Endothelial cell (in vitro differentiated cells): ENCODE measurements around the gene HSD3B7. TPM values are rescaled to one million over a fixed set of nuclear protein-coding genes. Genes with fewer than 3 reads are reported as not detected.

Source experiments
- DNase-seq: peaks from one replicate; pipeline ENCODE4 v3.0.0; 2021; ENCODE audit warnings: low spot score
- H3K27ac Mint-ChIP-seq: one replicate; pipeline ENCODE4 v1.8.0; 2021; ENCODE audit warnings: mixed read lengths, inconsistent platforms; ENCODE audit not compliant: unreplicated experiment
- H3K27me3 Mint-ChIP-seq: one replicate; pipeline ENCODE4 v1.8.0; 2021; ENCODE audit warnings: mild to moderate bottlenecking, moderate library complexity, mixed read lengths, inconsistent platforms; ENCODE audit not compliant: unreplicated experiment
- H3K36me3 Mint-ChIP-seq: one replicate; pipeline ENCODE4 v1.8.0; 2021; ENCODE audit warnings: mild to moderate bottlenecking, low read depth, mixed read lengths, inconsistent platforms; ENCODE audit not compliant: unreplicated experiment
- H3K4me1 Mint-ChIP-seq: one replicate; pipeline ENCODE4 v1.8.0; 2021; ENCODE audit warnings: mild to moderate bottlenecking, mixed read lengths, inconsistent platforms; ENCODE audit not compliant: unreplicated experiment
- H3K4me3 Mint-ChIP-seq: one replicate; pipeline ENCODE4 v1.8.0; 2021; ENCODE audit warnings: mild to moderate bottlenecking, mixed read lengths, inconsistent platforms; ENCODE audit not compliant: unreplicated experiment
- H3K9me3 Mint-ChIP-seq: one replicate; pipeline ENCODE4 v1.8.0; 2021; ENCODE audit warnings: mixed read lengths, inconsistent platforms; ENCODE audit not compliant: unreplicated experiment
- CTCF ChIP-seq: fragments of 200-600 bp; sonication (generic); IDR thresholded peaks from one replicate; pipeline ENCODE4 v1.5.0; 2021; ENCODE audit warnings: antibody characterized with exemption; ENCODE audit not compliant: unreplicated experiment
- total RNA-seq: library from RNA; stranded (reverse); fragmentation: NEBNext Ultra II Directional; extraction: Animal tissue kit (Norgen Biotek cat#: 25700); gene quantifications from one replicate; pipeline ENCODE4 v1.2.1, GENCODE V29; 2021; ENCODE audit not compliant: unreplicated experiment

The HSD3B7 gene
- total RNA-seq, 1 donor from 2014 or later, result 5.3 TPM

- TF ChIP-seq CTCF, result no peak
- Mint-ChIP-seq H3K4me3 (no peak overlapping the region), H3K27ac (no peak overlapping the region), H3K27me3 (peaks cover 6% of the 10 kb centered on the region), H3K36me3 (peaks cover 3% of the 10 kb centered on the region), H3K9me3 (no peaks in the 10 kb centered on the region), H3K4me1 (peaks cover 3% of the 10 kb centered on the region)
- DNase-seq, result no peak
Observed at GRCh38 chr16:30997725-30998711, 13.0 kb downstream of the HSD3B7 start.

GRCh38 chr16:30998852-30999761 is 14.1 kb downstream of the HSD3B7 start:
- H3K4me3 Mint-ChIP-seq, result no peak overlapping the region
- no peak overlapping the region for H3K27ac Mint-ChIP-seq
- H3K9me3 Mint-ChIP-seq, result no peaks in the 10 kb centered on the region
- H3K27me3 Mint-ChIP-seq, result peaks cover 6% of the 10 kb centered on the region
- no peak for DNase-seq
- no peak for TF ChIP-seq CTCF
- peaks cover 3% of the 10 kb centered on the region for H3K4me1 Mint-ChIP-seq
- H3K36me3 Mint-ChIP-seq, result peaks cover 3% of the 10 kb centered on the region

GRCh38 chr16:31000671-31001382 is 15.8 kb downstream of the HSD3B7 start:
- peaks cover 3% of the 10 kb centered on the region for H3K4me1 Mint-ChIP-seq

More at GRCh38 chr16:31000671-31001382, 15.8 kb downstream of the HSD3B7 start:
- Mint-ChIP-seq H3K4me3 (no peak overlapping the region), H3K27me3 (peaks cover 6% of the 10 kb centered on the region), H3K27ac (no peak overlapping the region), H3K9me3 (no peaks in the 10 kb centered on the region), H3K36me3 (peaks cover 3% of the 10 kb centered on the region)
- no peak for TF ChIP-seq CTCF
- no peak for DNase-seq
